CD1c-positive myeloid dendritic cell (primary cell): ENCODE measurements around the gene KIAA1614.

Source experiments
- DNase-seq: peaks from one replicate; pipeline ENCODE4 v3.0.0-alpha.2; 2016; ENCODE audit errors: extremely low spot score

KIAA1614 gene

GRCh38 chr1:180997843-180998504 is 85.3 kb downstream of the KIAA1614 start:
- DNase-seq: no peak
